IMR-90 (cell line): ENCODE results near the gene HOXA13. TPM values are rescaled to one million over a fixed set of nuclear protein-coding genes. Genes with fewer than 3 reads are reported as not detected.

Source experiments
- ATAC-seq: fragments of 200-7000 bp; cut with Tn5 transposase; 2 replicates; pipeline ENCODE4 v1.9.1; 2020; ENCODE audit warnings: low read depth, mild to moderate bottlenecking, moderate library complexity
- BruUV-seq: library from RNA; stranded (reverse); fragments of 400-500 nt; replicated peaks from 2 replicates; lab custom pipeline; 2021; lab: Mats Ljungman, UMichigan
- CTCF ChIA-PET: fragments of 300-600 bp; formaldehyde crosslinking; extraction: SDS; loops from one replicate; lab custom pipeline; 2021; ENCODE audit warnings: antibody characterized with exemption; lab: Yijun Ruan, JAX
- POLR2A ChIA-PET: fragments of 300-600 bp; sonication (Branson Sonifier 250); formaldehyde crosslinking; loops from one replicate; lab custom pipeline; 2022; ENCODE audit warnings: antibody characterized with exemption; ENCODE audit not compliant: unreplicated experiment; lab: Charles Lee
- DNase-seq: peaks from one replicate; pipeline ENCODE4 v3.0.0; 2013
- H2AFZ ChIP-seq: replicated peaks from 2 replicates; pipeline ENCODE3; 2013; ENCODE audit warnings: low read length, mild to moderate bottlenecking; ENCODE audit not compliant: poor library complexity
- H2AK5ac ChIP-seq: 2 replicates; pipeline ENCODE4 v1.6.1; 2013; ENCODE audit warnings: low read depth, low read length, inconsistent platforms
- H2AK9ac ChIP-seq: replicated peaks from 2 replicates; pipeline ENCODE3; 2013; ENCODE audit warnings: mild to moderate bottlenecking, low read depth, low read length, moderate library complexity; ENCODE audit not compliant: poor library complexity
- H2BK120ac ChIP-seq: 2 replicates; pipeline ENCODE4 v1.6.1; 2013; ENCODE audit warnings: low read depth, low read length, inconsistent platforms
- H2BK15ac ChIP-seq: 3 replicates; pipeline ENCODE4 v1.6.1; 2013; ENCODE audit warnings: low read depth, low read length, inconsistent platforms
- H2BK20ac ChIP-seq: 2 replicates; pipeline ENCODE4 v1.6.1; 2013; ENCODE audit warnings: low read depth, mild to moderate bottlenecking, inconsistent platforms, low read length, moderate library complexity
- H2BK5ac ChIP-seq: 2 replicates; pipeline ENCODE4 v1.6.1; 2013; ENCODE audit warnings: mild to moderate bottlenecking, low read depth, low read length, inconsistent platforms; ENCODE audit not compliant: poor library complexity, severe bottlenecking
- H3K14ac ChIP-seq: replicated peaks from 2 replicates; pipeline ENCODE4 v1.6.1; 2013; ENCODE audit warnings: low read depth, low read length, inconsistent platforms
- H3K18ac ChIP-seq: 2 replicates; pipeline ENCODE4 v1.6.1; 2013; ENCODE audit warnings: low read depth, low read length, control low read depth
- H3K23ac ChIP-seq: 2 replicates; pipeline ENCODE4 v1.6.1; 2013; ENCODE audit warnings: low read depth, low read length, inconsistent platforms
- H3K27ac ChIP-seq: 2 replicates; pipeline ENCODE4 v1.5.1; 2013; ENCODE audit warnings: mild to moderate bottlenecking, control low read depth, low read length; ENCODE audit not compliant: insufficient read depth
- H3K27me3 ChIP-seq: 2 replicates; pipeline ENCODE4 v1.6.1; 2013; ENCODE audit warnings: low read length; ENCODE audit not compliant: control insufficient read depth, insufficient read depth
- H3K36me3 ChIP-seq: 2 replicates; pipeline ENCODE4 v1.6.1; 2013; ENCODE audit warnings: low read length, mixed read lengths; ENCODE audit not compliant: control insufficient read depth, insufficient read depth
- H3K4ac ChIP-seq: 2 replicates; pipeline ENCODE4 v1.6.1; 2013; ENCODE audit warnings: low read depth, low read length, inconsistent platforms
- H3K4me1 ChIP-seq: 2 replicates; pipeline ENCODE4 v1.6.1; 2013; ENCODE audit warnings: low read length, mixed read lengths; ENCODE audit not compliant: control insufficient read depth, insufficient read depth
- H3K4me2 ChIP-seq: 2 replicates; pipeline ENCODE4 v1.6.1; 2013; ENCODE audit warnings: low read depth, mild to moderate bottlenecking, control low read depth, low read length, moderate library complexity
- H3K4me3 ChIP-seq: 2 replicates; pipeline ENCODE4 v1.5.1; 2013; ENCODE audit warnings: low read depth, mild to moderate bottlenecking, control low read depth, low read length, moderate library complexity; ENCODE audit not compliant: insufficient read depth
- H3K56ac ChIP-seq: 2 replicates; pipeline ENCODE4 v1.6.1; 2013; ENCODE audit warnings: low read length, inconsistent platforms; ENCODE audit not compliant: insufficient read depth; ENCODE audit errors: extremely low read depth
- H3K79me1 ChIP-seq, 2 experiments: 2 replicates each; pipeline ENCODE4 v1.6.1; 2013; ENCODE audit warnings: low read length in 2 of 2, inconsistent platforms in 1 of 2, low read depth in 1 of 2
- H3K9ac ChIP-seq: 2 replicates; pipeline ENCODE4 v1.6.1; 2013; ENCODE audit warnings: low read depth, low read length, control low read depth
- H3K9me1 ChIP-seq: 2 replicates; pipeline ENCODE4 v1.6.1; 2013; ENCODE audit warnings: low read length, inconsistent platforms; ENCODE audit not compliant: insufficient read depth
- H3K9me3 ChIP-seq: 2 replicates; pipeline ENCODE4 v1.6.1; 2013; ENCODE audit warnings: low read length; ENCODE audit not compliant: control insufficient read depth, insufficient read depth
- H4K20me1 ChIP-seq: 2 replicates; pipeline ENCODE4 v1.6.1; 2013; ENCODE audit warnings: low read length, inconsistent platforms; ENCODE audit not compliant: insufficient read depth
- H4K5ac ChIP-seq: 2 replicates; pipeline ENCODE4 v1.6.1; 2013; ENCODE audit warnings: mild to moderate bottlenecking, low read depth, low read length, control low read depth
- H4K8ac ChIP-seq, 2 experiments: 2 replicates each; pipeline ENCODE4 v1.6.1; 2013; ENCODE audit warnings: low read depth in 2 of 2, low read length in 2 of 2, control low read depth in 1 of 2, inconsistent platforms in 1 of 2
- H4K91ac ChIP-seq: 2 replicates; pipeline ENCODE4 v1.6.1; 2013; ENCODE audit warnings: low read depth, low read length, inconsistent platforms; ENCODE audit not compliant: insufficient read depth
- BHLHE40 ChIP-seq: fragments of 150-350 bp; IDR thresholded peaks from 2 replicates; pipeline ENCODE4 v1.6.1; 2016; ENCODE audit warnings: mild to moderate bottlenecking, low read depth, low read length
- CEBPB ChIP-seq: IDR thresholded peaks from 2 replicates; pipeline ENCODE4 v1.6.1; 2012; ENCODE audit warnings: low read depth, low read length, improper control_type of control experiment
- CHD1 ChIP-seq: IDR thresholded peaks from 2 replicates; pipeline ENCODE4 v1.6.1; 2012; ENCODE audit warnings: low read depth, low read length, improper control_type of control experiment
- ELK1 ChIP-seq: fragments of 150-350 bp; IDR thresholded peaks from 2 replicates; pipeline ENCODE4 v1.6.1; 2016; ENCODE audit warnings: low read depth, mild to moderate bottlenecking, low read length, moderate library complexity, borderline replicate concordance
- FOS ChIP-seq: fragments of 150-350 bp; IDR thresholded peaks from 2 replicates; pipeline ENCODE4 v1.6.1; 2016; ENCODE audit warnings: low read depth, low read length
- MAFK ChIP-seq: IDR thresholded peaks from 2 replicates; pipeline ENCODE4 v1.6.1; 2012; ENCODE audit warnings: low read depth, low read length, improper control_type of control experiment
- MXI1 ChIP-seq: IDR thresholded peaks from 2 replicates; pipeline ENCODE4 v1.6.1; 2012; ENCODE audit warnings: low read depth, mild to moderate bottlenecking, low read length, moderate library complexity, borderline replicate concordance
- NFE2L2 ChIP-seq: fragments of 150-350 bp; IDR thresholded peaks from 2 replicates; pipeline ENCODE4 v1.6.1; 2016; ENCODE audit warnings: low read depth, mild to moderate bottlenecking, low read length
- POLR2A ChIP-seq: IDR thresholded peaks from 2 replicates; pipeline ENCODE4 v1.6.1; 2012; ENCODE audit warnings: mild to moderate bottlenecking, low read depth, low read length
- RAD21 ChIP-seq: IDR thresholded peaks from 2 replicates; pipeline ENCODE4 v1.6.1; 2012; ENCODE audit warnings: low read length, improper control_type of control experiment
- RCOR1 ChIP-seq: IDR thresholded peaks from 2 replicates; pipeline ENCODE4 v1.6.1; 2012; ENCODE audit warnings: mild to moderate bottlenecking, low read length, improper control_type of control experiment; ENCODE audit not compliant: insufficient replicate concordance
- SMC3 ChIP-seq: fragments of 150-350 bp; IDR thresholded peaks from 2 replicates; pipeline ENCODE4 v1.6.1; 2016; ENCODE audit warnings: low read depth, mild to moderate bottlenecking, antibody characterized with exemption, low read length, moderate library complexity
- USF2 ChIP-seq: fragments of 150-350 bp; IDR thresholded peaks from 2 replicates; pipeline ENCODE4 v1.6.1; 2017; ENCODE audit warnings: mild to moderate bottlenecking, antibody characterized with exemption, low read length, low read depth
- WGBS, 2 experiments: methylation state at CpG; one replicate each; pipeline versions ENCODE4 v1.1.5 to v1.1.7; 2013; ENCODE audit warnings: missing lambda C conversion rate in 2 of 2; ENCODE audit not compliant: insufficient read length in 1 of 2; ENCODE audit errors: extremely low coverage in 2 of 2; 5-methylcytosine and 5-hydroxymethylcytosine counted together
- dilution Hi-C: fragments of 300-500 bp; cut with HindIII; formaldehyde crosslinking; loops from one replicate; pipeline ENCODE4 v1.14.3; 2018; ENCODE audit warnings: low sequenced_read_pairs; ENCODE audit not compliant: unreplicated experiment
- in situ Hi-C: fragments of 300-500 bp; cut with MboI; formaldehyde crosslinking; loops from 3 replicates; pipeline ENCODE4 v1.14.3; 2019; ENCODE audit warnings: low sequenced_read_pairs, inconsistent platforms, mixed read lengths
- intact Hi-C: fragments of 100-400 bp; cut with micrococcal nuclease; formaldehyde crosslinking; loops from 2 replicates; pipeline ENCODE4 v1.10.0; 2022
- polyA plus RNA-seq, 3 experiments: library from polyadenylated mRNA; depleted of rRNA; stranded (reverse); fragments of >200 nt; gene quantifications; 2 replicates each; pipeline ENCODE4 v1.2.3, GENCODE V29; 2012; ENCODE audit warnings: low replicate concordance in 1 of 3
- total RNA-seq: library from RNA; depleted of rRNA; stranded (reverse); fragments of >200 nt; gene quantifications from 2 replicates; pipeline ENCODE4 v1.2.3, GENCODE V29; 2012

Gene HOXA13
- total and polyA plus RNA-seq, 2 of the 4 experiments (the other 2 are of a cell fraction) = not detected

GRCh38 chr7:27174874-27175625 lies 24.8 kb downstream of the HOXA13 start (continued):
- no peak for TF ChIP-seq BHLHE40
- no peak for TF ChIP-seq RCOR1
- no peak for TF ChIP-seq NFE2L2

GRCh38 chr7:27173956-27174873 lies 25.7 kb downstream of the HOXA13 start, which contains the start of gene HOXA10:
HOXA10 (minus strand) TSS chr7:27174320; CDS start chr7:27174306, 14 bp downstream.
- Histone ChIP-seq H2BK120ac (no peak within 1 kb of the TSS), H2AK5ac (no peak within 1 kb of the TSS), H3K23ac (no peak within 1 kb of the TSS; the same call in 1 of the 2 replicates), H3K9ac (no peak within 1 kb of the TSS), H3K4ac (no peak within 1 kb of the TSS), H3K4me3 (peak within 1 kb of the TSS; percentile 38), H4K91ac (no peak within 1 kb of the TSS), H4K5ac (no peak within 1 kb of the TSS), H4K20me1 (peaks cover 19% of the 10 kb centered on the region; the same call in 1 of the 2 replicates), H3K4me2 (peak within 1 kb of the TSS; percentile 46), H4K8ac (no peak within 1 kb of the TSS), H2AK9ac (no peak within 1 kb of the TSS), H3K27me3 (peaks cover 88% of the 10 kb centered on the region), H3K9me3 (peaks cover 7% of the 10 kb centered on the region; the same call in 1 of the 2 replicates), H2BK20ac (no peak within 1 kb of the TSS), H3K9me1 (no peaks in the 10 kb centered on the region), H2BK5ac (no peak within 1 kb of the TSS), H3K79me1 (no peaks in the 10 kb centered on the region), H2AFZ (peak within 1 kb of the TSS; percentile 54), H3K4me1 (no peaks in the 10 kb centered on the region), H3K27ac (no peak within 1 kb of the TSS), H3K14ac (no peak within 1 kb of the TSS), H3K36me3 (no peaks in the 10 kb centered on the region), H3K56ac (no peak within 1 kb of the TSS), H2BK15ac (no peak within 1 kb of the TSS), H3K18ac (no peak within 1 kb of the TSS)
- ATAC-seq (no peak), DNase-seq (no peak)
- CTCF ChIA-PET = no interaction called here
- dilution Hi-C loops (no loop called here), in situ Hi-C loops (no loop called here), intact Hi-C loops (no loop called here)
- POLR2A ChIA-PET = interaction anchor here (0.5 kb wide), 1 partner anchor 1820 kb away, joined by 3 read pairs; no protein-coding TSS in a partner anchor
- no TSS peak for BruUV-seq
- WGBS, 2 experiments = 4% methylated on average over 19 of the region's 82 CpGs; no CpG with 5 or more reads in 1 of the 2 experiments
- TF ChIP-seq MXI1 = no peak
- TF ChIP-seq ELK1 = no peak
- no peak for TF ChIP-seq RCOR1
- TF ChIP-seq BHLHE40 = no peak
- TF ChIP-seq FOS = no peak
- no peak for TF ChIP-seq NFE2L2
- no peak for TF ChIP-seq SMC3
- no peak for TF ChIP-seq MAFK
- no peak for TF ChIP-seq RAD21
- TF ChIP-seq CEBPB = no peak
- no peak for TF ChIP-seq USF2
- no peak for TF ChIP-seq POLR2A
- no peak for TF ChIP-seq CHD1
